ENCODE measurements around the gene CALD1.
"Not testable (repeated sequence)": the region's sequence is repeated elsewhere in the genome, so short reads cannot be mapped to it uniquely, and the experiment has no call there.

The CALD1 gene

DNA sequence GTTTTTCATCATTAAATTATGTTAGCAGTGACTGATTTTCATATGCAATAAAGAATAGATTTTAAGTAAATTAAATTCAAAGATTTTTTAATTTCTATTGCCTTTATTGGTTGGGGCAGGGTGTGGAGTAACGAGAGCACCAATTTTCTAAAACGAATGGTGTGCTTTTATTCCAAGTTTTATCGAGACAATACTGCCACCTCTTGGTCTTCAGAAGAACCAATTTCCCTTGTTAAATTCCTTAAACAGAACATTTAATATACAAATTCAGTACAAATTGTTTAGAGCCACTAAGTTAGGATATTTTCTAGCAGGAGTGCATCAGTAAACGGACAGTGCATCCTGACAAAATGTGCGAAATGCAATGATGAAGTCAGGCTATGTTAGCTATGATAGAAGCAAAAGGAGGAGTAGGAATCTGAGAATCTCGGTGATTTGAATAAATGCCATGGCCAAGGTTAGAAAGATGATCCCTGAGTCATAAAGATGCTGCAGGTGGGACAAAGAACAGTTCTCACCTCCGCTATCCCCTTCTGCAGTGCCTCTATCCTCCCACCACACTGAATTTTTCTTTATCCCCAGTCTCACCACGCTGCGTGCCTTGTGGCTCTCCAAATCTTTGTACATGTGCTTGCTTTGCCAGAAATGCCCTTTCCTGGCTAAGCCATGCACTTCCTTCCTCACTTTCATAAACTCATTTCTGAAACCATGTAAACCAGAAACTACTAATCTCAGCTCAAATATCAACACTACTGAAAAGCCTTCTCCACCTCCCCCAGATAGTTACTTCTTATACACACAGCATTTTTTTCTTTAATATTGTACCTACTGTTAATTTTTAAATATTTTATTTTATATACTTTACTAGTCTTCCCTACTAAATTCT lies 175.0 kb downstream of the CALD1 start:
- FAIRE-seq (peak; percentile 35), DNase-seq (ENCODE audit: insufficient read length, low spot score) (no peak)
- TF ChIP-seq SPI1 (IDR thresholded peaks at IDR 0.05; ENCODE audit: low read depth, low read length) (peak; percentile 39; the same call in 1 of the 2 replicates), POLR2A (IDR thresholded peaks at IDR 0.05; ENCODE audit: low read depth, low read length) (no peak), PAX5 (IDR thresholded peaks at IDR 0.05; ENCODE audit: insufficient read depth, low read length, severe bottlenecking) (no peak), POLR2AphosphoS5 (IDR thresholded peaks at IDR 0.05; ENCODE audit: low read depth, low read length) (no peak), POU2F2 (IDR thresholded peaks at IDR 0.05; ENCODE audit: low read depth, low read length) (no peak)

DNA sequence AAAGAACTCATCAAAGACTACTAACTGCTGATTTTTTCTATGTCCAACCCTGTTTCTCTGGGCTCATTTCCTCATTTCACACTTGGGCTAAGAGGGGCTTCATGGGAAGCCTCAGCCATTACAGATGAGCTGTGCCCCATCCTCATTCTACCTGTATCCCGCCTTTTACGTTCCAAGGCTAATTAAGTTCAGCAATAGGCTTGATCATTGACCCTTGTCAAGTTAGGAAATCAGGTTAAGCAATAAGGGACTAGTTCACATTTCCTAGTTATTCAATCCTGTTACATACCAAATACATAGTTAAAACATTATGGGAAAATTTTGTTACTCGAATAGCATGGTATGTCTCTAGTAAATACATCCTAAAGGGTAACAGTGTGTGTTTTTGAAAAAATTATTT lies 177.6 kb downstream of the CALD1 start:
- DNase-seq (ENCODE audit: insufficient read length, low spot score) (no peak), FAIRE-seq (no peak)
- TF ChIP-seq SPI1 (IDR thresholded peaks at IDR 0.05; ENCODE audit: low read depth, low read length) (no peak), POLR2AphosphoS5 (IDR thresholded peaks at IDR 0.05; ENCODE audit: low read depth, low read length) (no peak), PAX5 (IDR thresholded peaks at IDR 0.05; ENCODE audit: insufficient read depth, low read length, severe bottlenecking) (no peak), TAF1 (IDR thresholded peaks at IDR 0.05; ENCODE audit: low read depth, low read length) (no peak), POU2F2 (IDR thresholded peaks at IDR 0.05; ENCODE audit: low read depth, low read length) (no peak), POLR2A (IDR thresholded peaks at IDR 0.05; ENCODE audit: low read depth, low read length) (no peak)

DNA sequence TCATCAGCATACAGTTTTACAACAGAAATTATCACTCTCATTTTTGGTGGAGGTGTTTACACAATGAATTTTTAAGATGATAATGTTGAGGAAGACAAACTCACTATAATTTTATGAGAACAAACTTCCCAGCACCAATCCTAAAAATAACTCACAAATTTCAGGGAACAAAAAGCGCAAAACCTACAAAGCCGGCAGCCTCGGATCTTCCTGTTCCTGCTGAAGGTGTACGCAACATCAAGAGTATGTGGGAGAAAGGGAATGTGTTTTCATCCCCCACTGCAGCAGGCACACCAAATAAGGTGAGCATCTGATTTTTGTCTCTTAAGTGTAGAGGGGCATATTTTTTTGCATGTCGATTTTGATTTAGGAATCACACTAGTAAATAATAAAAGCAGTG lies 180.4 kb downstream of the CALD1 start:
- no peak for TF ChIP-seq SPI1 (IDR thresholded peaks at IDR 0.05; ENCODE audit: low read depth, low read length)
- no peak for TF ChIP-seq POLR2A (IDR thresholded peaks at IDR 0.05; ENCODE audit: low read depth, low read length)
- TF ChIP-seq POU2F2 (IDR thresholded peaks at IDR 0.05; ENCODE audit: low read depth, low read length) = no peak
- TF ChIP-seq TAF1 (IDR thresholded peaks at IDR 0.05; ENCODE audit: low read depth, low read length) = no peak
- no peak for TF ChIP-seq PAX5 (IDR thresholded peaks at IDR 0.05; ENCODE audit: insufficient read depth, low read length, severe bottlenecking)
- no peak for TF ChIP-seq POLR2AphosphoS5 (IDR thresholded peaks at IDR 0.05; ENCODE audit: low read depth, low read length)
- no peak for DNase-seq (ENCODE audit: insufficient read length, low spot score)

DNA sequence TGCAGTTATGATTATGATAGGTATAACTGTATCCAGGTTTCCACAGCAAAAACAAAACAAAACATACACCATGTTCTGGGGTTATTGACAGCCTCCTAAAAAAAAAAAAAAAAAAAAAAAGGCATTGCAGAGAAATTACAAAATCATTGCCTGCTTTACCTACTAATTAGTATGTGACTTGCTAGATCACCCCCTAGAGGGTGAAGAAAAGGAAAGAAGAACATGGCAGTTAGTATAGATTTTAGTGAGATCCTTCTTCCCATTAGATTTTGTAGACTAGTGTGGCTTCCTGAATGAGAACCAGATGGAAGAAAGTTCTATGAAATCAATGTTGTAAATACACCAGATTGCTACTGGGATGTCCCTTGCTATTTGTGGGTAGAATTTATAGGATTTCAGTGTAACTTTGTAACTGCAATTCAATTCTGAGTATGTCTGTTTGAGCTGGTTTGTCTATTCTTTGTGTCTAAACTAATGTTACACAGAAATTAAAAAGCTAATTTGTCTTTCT lies 182.9 kb downstream of the CALD1 start:
- no peak for DNase-seq (ENCODE audit: insufficient read length, low spot score)
- no peak for FAIRE-seq
- TF ChIP-seq SPI1 (IDR thresholded peaks at IDR 0.05; ENCODE audit: low read depth, low read length) (no peak), POLR2AphosphoS5 (IDR thresholded peaks at IDR 0.05; ENCODE audit: low read depth, low read length) (no peak), POU2F2 (IDR thresholded peaks at IDR 0.05; ENCODE audit: low read depth, low read length) (no peak)

More for the DNA sequence above, 180.4 kb downstream of the CALD1 start:
- no peak for FAIRE-seq

DNA sequence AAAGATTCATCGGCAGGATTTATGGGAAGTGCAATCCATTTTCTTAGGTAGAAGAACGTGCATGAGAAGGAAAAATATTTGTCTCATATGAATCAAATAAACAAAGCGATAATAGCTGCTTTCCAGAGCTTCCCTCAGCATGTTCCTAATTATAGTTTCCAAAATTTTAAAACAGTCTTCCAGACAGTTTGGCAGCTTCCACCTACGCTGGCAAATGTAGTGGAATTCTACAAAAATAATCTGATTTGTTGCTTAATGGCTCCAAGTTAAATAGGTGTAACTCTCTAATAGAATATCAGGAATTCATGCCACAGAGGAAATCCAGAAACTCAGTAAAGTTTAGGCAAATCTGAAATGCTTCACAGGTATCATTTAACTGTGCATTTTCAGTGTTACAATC lies 183.6 kb downstream of the CALD1 start:
- no peak for DNase-seq (ENCODE audit: insufficient read length, low spot score)
- TF ChIP-seq POLR2A (IDR thresholded peaks at IDR 0.05; ENCODE audit: low read depth, low read length) = no peak
- no peak for TF ChIP-seq SPI1 (IDR thresholded peaks at IDR 0.05; ENCODE audit: low read depth, low read length)
- no peak for TF ChIP-seq POLR2AphosphoS5 (IDR thresholded peaks at IDR 0.05; ENCODE audit: low read depth, low read length)
- TF ChIP-seq TAF1 (IDR thresholded peaks at IDR 0.05; ENCODE audit: low read depth, low read length) = no peak
- no peak for TF ChIP-seq POU2F2 (IDR thresholded peaks at IDR 0.05; ENCODE audit: low read depth, low read length)
- TF ChIP-seq PAX5 (IDR thresholded peaks at IDR 0.05; ENCODE audit: insufficient read depth, low read length, severe bottlenecking) = no peak
- no peak for FAIRE-seq

DNA sequence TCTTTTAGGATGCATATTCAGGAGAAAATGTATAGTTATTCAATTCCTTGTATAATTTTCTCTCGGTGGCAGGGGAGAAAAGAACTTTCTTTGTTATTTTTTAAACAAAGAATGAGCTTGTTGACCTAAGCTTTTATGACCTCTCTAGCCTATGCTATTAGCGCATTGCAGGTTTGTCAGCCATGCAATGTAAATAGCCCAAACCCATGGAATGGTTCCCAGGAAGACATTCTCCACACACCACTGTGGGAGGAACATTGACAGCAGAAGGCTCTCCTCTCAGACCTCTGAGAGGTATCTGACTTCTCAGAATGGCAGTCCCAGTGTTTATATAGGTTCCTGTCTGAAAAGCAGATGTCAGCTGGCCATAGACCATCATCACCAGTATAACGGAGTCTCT lies 187.3 kb downstream of the CALD1 start:
- FAIRE-seq = no peak
- DNase-seq (ENCODE audit: insufficient read length, low spot score) = no peak

DNA sequence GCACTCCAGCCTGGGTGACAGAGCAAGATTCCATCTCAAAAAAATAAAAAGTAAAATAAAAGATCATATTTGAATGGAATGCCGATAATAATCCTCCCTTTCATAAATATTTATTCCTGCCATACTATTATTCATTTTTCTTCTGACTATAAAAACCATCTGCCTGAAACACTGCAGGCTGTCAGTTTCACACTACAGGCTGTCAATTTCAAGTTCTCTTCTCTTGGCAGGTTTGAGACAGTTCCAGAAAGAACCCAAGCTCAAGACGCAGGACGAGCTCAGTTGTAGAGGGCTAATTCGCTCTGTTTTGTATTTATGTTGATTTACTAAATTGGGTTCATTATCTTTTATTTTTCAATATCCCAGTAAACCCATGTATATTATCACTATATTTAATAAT lies 188.7 kb downstream of the CALD1 start:
- DNase-seq (ENCODE audit: insufficient read length, low spot score) (no peak), FAIRE-seq (no peak)
- TF ChIP-seq TAF1 (IDR thresholded peaks at IDR 0.05; ENCODE audit: low read depth, low read length) = no peak
- no peak for TF ChIP-seq PAX5 (IDR thresholded peaks at IDR 0.05; ENCODE audit: insufficient read depth, low read length, severe bottlenecking)
- TF ChIP-seq SPI1 (IDR thresholded peaks at IDR 0.05; ENCODE audit: low read depth, low read length) = no peak
- no peak for TF ChIP-seq POU2F2 (IDR thresholded peaks at IDR 0.05; ENCODE audit: low read depth, low read length)
- no peak for TF ChIP-seq POLR2AphosphoS5 (IDR thresholded peaks at IDR 0.05; ENCODE audit: low read depth, low read length)
- no peak for TF ChIP-seq POLR2A (IDR thresholded peaks at IDR 0.05; ENCODE audit: low read depth, low read length)

More for the DNA sequence above, 187.3 kb downstream of the CALD1 start:
- TF ChIP-seq POLR2A (IDR thresholded peaks at IDR 0.05; ENCODE audit: low read depth, low read length) (no peak), POLR2AphosphoS5 (IDR thresholded peaks at IDR 0.05; ENCODE audit: low read depth, low read length) (no peak), SPI1 (IDR thresholded peaks at IDR 0.05; ENCODE audit: low read depth, low read length) (no peak), PAX5 (IDR thresholded peaks at IDR 0.05; ENCODE audit: insufficient read depth, low read length, severe bottlenecking) (no peak), POU2F2 (IDR thresholded peaks at IDR 0.05; ENCODE audit: low read depth, low read length) (no peak)

DNA sequence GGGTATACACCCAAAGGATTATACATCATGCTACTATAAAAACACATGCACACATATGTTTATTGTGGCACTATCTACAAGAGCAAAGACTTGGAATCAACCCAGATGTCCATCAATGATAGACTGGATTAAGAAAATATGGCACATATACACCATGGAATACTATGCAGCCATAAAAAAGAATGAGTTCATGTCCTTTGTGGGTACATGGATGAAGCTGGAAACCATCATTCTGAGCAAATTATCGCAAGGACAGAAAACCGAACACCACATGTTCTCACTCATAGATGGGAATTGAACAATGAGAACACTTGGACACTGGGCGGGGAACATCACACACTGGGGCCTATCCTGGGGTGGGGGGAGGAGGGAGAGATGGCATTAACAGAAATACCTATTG lies 202.2 kb downstream of the CALD1 start:
- not testable (repeated sequence) for DNase-seq (ENCODE audit: insufficient read length, low spot score); FAIRE-seq

DNA sequence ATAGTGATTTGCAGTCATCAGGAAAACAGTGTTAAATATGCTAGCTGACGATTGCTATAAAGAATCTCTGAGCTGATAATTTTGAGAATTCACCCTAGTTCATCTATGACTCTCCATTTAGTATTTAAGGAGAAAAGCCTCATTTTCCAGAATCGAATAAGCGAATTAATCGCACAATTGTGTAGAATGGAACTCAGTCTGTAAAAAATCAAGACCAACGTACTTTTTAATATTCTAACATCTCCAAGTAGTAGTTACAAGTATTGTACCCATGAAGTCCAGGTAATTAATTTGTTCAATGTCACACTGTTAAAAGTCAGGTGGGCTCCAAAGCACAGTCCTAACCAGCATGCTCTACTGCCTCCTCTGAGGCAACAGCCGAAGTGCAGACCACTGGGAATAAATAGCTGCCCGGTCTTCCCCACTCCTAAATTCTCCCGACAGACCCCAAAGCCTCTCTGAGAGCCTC lies 206.5 kb downstream of the CALD1 start:
- DNase-seq (ENCODE audit: insufficient read length, low spot score) (no peak), FAIRE-seq (no peak)
- TF ChIP-seq SPI1 (IDR thresholded peaks at IDR 0.05; ENCODE audit: low read depth, low read length) = no peak
- no peak for TF ChIP-seq TAF1 (IDR thresholded peaks at IDR 0.05; ENCODE audit: low read depth, low read length)
- TF ChIP-seq PAX5 (IDR thresholded peaks at IDR 0.05; ENCODE audit: insufficient read depth, low read length, severe bottlenecking) = no peak
- TF ChIP-seq POLR2AphosphoS5 (IDR thresholded peaks at IDR 0.05; ENCODE audit: low read depth, low read length) = no peak
- no peak for TF ChIP-seq POU2F2 (IDR thresholded peaks at IDR 0.05; ENCODE audit: low read depth, low read length)
- no peak for TF ChIP-seq POLR2A (IDR thresholded peaks at IDR 0.05; ENCODE audit: low read depth, low read length)

Measured in GM12891 (cell line).